ENCODE results near the gene STPG1. TPM values are rescaled to one million over a fixed set of nuclear protein-coding genes. Genes with fewer than 3 reads are reported as not detected.

Gene STPG1
- total RNA-seq, 1 experiment from 2014 or later, result not detected

Other genes with a start within 250 kb of the STPG1 start
- gene IFNLR1, start 226.5 kb downstream of the STPG1 start, total RNA-seq (2014; rRNA removed; shearing (Covaris generic)), result not detected in 2 replicates
- not detected in 2 replicates for gene GRHL3, start 94.4 kb downstream of the STPG1 start, total RNA-seq (2014; rRNA removed; shearing (Covaris generic))
- gene NIPAL3, start 2.0 kb upstream of the STPG1 start, total RNA-seq (2014; rRNA removed; shearing (Covaris generic)), result not detected in 2 replicates
- gene RCAN3, start 89.1 kb upstream of the STPG1 start, total RNA-seq (2014; rRNA removed; shearing (Covaris generic)), result 0.18 and 0.25 TPM in 2 replicates
- not detected in 2 replicates for gene NCMAP, start 142.3 kb upstream of the STPG1 start, total RNA-seq (2014; rRNA removed; shearing (Covaris generic))
- 114 and 131 TPM in 2 replicates for gene SRRM1, start 229.5 kb upstream of the STPG1 start, total RNA-seq (2014; rRNA removed; shearing (Covaris generic))